Osteocyte (in vitro differentiated cells): ENCODE measurements around the gene NLGN1. TPM values are rescaled to one million over a fixed set of nuclear protein-coding genes. Genes with fewer than 3 reads are reported as not detected.
"Not testable (repeated sequence)": the region's sequence is repeated elsewhere in the genome, so short reads cannot be mapped to it uniquely, and the experiment has no call there.

Source experiments
- DNase-seq: peaks from one replicate; pipeline ENCODE4 v3.0.0; 2021; ENCODE audit warnings: mixed read lengths; ENCODE audit not compliant: unreplicated experiment; ENCODE audit errors: extremely low spot score
- H3K27ac Mint-ChIP-seq: one replicate; pipeline ENCODE4 v1.8.0; 2021; ENCODE audit warnings: mild to moderate bottlenecking, mixed read lengths; ENCODE audit not compliant: unreplicated experiment
- H3K27me3 Mint-ChIP-seq: one replicate; pipeline ENCODE4 v1.8.0; 2021; ENCODE audit warnings: mixed read lengths; ENCODE audit not compliant: unreplicated experiment
- H3K36me3 Mint-ChIP-seq: one replicate; pipeline ENCODE4 v1.8.0; 2021; ENCODE audit warnings: mixed read lengths; ENCODE audit not compliant: unreplicated experiment
- H3K4me1 Mint-ChIP-seq: one replicate; pipeline ENCODE4 v1.8.0; 2021; ENCODE audit warnings: mixed read lengths; ENCODE audit not compliant: unreplicated experiment
- H3K4me3 Mint-ChIP-seq: one replicate; pipeline ENCODE4 v1.8.0; 2021; ENCODE audit warnings: mild to moderate bottlenecking, moderate library complexity, mixed read lengths; ENCODE audit not compliant: unreplicated experiment
- H3K9me3 Mint-ChIP-seq: one replicate; pipeline ENCODE4 v1.8.0; 2021; ENCODE audit warnings: mixed read lengths; ENCODE audit not compliant: unreplicated experiment
- CTCF ChIP-seq: fragments of 200-600 bp; sonication (generic); IDR thresholded peaks from 2 replicates; pipeline ENCODE4 v1.5.0; 2021; ENCODE audit warnings: antibody characterized with exemption, mild to moderate bottlenecking, moderate library complexity
- total RNA-seq: library from RNA; stranded (reverse); gene quantifications from 2 replicates; pipeline ENCODE4 v1.2.1, GENCODE V29; 2021

NLGN1 gene
- total RNA-seq, 1 donor from 2014 or later: 3.9 TPM

- H3K36me3 Mint-ChIP-seq: no peaks in the 10 kb centered on the region
- H3K27ac Mint-ChIP-seq: no peak overlapping the region
- peaks cover 13% of the 10 kb centered on the region for H3K4me1 Mint-ChIP-seq
- H3K4me3 Mint-ChIP-seq: no peak overlapping the region
- H3K27me3 Mint-ChIP-seq: no peaks in the 10 kb centered on the region
- no peak for TF ChIP-seq CTCF
- no peak for DNase-seq
- H3K9me3 Mint-ChIP-seq: no peaks in the 10 kb centered on the region
Measured at GRCh38 chr3:173588556-173588955, 191.0 kb downstream of the NLGN1 start.

- Mint-ChIP-seq H3K4me1 (peaks cover 13% of the 10 kb centered on the region), H3K27me3 (no peaks in the 10 kb centered on the region), H3K9me3 (no peaks in the 10 kb centered on the region), H3K36me3 (no peaks in the 10 kb centered on the region), H3K27ac (no peak overlapping the region), H3K4me3 (no peak overlapping the region)
- DNase-seq: no peak
- no peak for TF ChIP-seq CTCF
Measured at GRCh38 chr3:173589116-173589515, 191.6 kb downstream of the NLGN1 start.

GRCh38 chr3:173591401-173591800, 193.9 kb downstream of the NLGN1 start:
- Mint-ChIP-seq H3K27ac (no peak overlapping the region), H3K4me3 (no peak overlapping the region), H3K36me3 (no peaks in the 10 kb centered on the region), H3K9me3 (no peaks in the 10 kb centered on the region), H3K27me3 (no peaks in the 10 kb centered on the region), H3K4me1 (no peaks in the 10 kb centered on the region)
- TF ChIP-seq CTCF: no peak
- DNase-seq: no peak

- not testable (repeated sequence) for H3K27ac Mint-ChIP-seq
Measured at GRCh38 chr3:173594881-173595280, 197.3 kb downstream of the NLGN1 start.

GRCh38 chr3:173599673-173600072, 202.1 kb downstream of the NLGN1 start:
- H3K27me3 Mint-ChIP-seq: no peaks in the 10 kb centered on the region
- no peak for DNase-seq
- no peaks in the 10 kb centered on the region for H3K4me1 Mint-ChIP-seq
- no peak overlapping the region for H3K27ac Mint-ChIP-seq
- no peaks in the 10 kb centered on the region for H3K36me3 Mint-ChIP-seq
- H3K4me3 Mint-ChIP-seq: no peak overlapping the region
- no peak for TF ChIP-seq CTCF
- no peaks in the 10 kb centered on the region for H3K9me3 Mint-ChIP-seq

More at GRCh38 chr3:173594881-173595280, 197.3 kb downstream of the NLGN1 start:
- H3K36me3 Mint-ChIP-seq, DNase-seq, H3K27me3 Mint-ChIP-seq, H3K4me3 Mint-ChIP-seq, H3K4me1 Mint-ChIP-seq, H3K9me3 Mint-ChIP-seq: not testable (repeated sequence)

GRCh38 chr3:173614522-173614921, 217.0 kb downstream of the NLGN1 start:
- Mint-ChIP-seq H3K9me3 (no peaks in the 10 kb centered on the region), H3K4me3 (no peak overlapping the region), H3K27ac (no peak overlapping the region), H3K27me3 (no peaks in the 10 kb centered on the region), H3K4me1 (no peaks in the 10 kb centered on the region), H3K36me3 (no peaks in the 10 kb centered on the region)
- no peak for TF ChIP-seq CTCF
- DNase-seq: no peak
